Measurements from ENCODE around the gene NUDT14.

The NUDT14 gene

GRCh38 chr14:105138551-105139111 is 42.5 kb downstream of the NUDT14 start:
- H3K4me3 ChIP-seq (ENCODE audit: low read length) = no peak overlapping the region
- no peak for DNase-seq (ENCODE audit: low read depth)
- TF ChIP-seq CTCF (conservative IDR thresholded peaks at IDR 0.05; ENCODE audit: low read length) = no peak

DNA sequence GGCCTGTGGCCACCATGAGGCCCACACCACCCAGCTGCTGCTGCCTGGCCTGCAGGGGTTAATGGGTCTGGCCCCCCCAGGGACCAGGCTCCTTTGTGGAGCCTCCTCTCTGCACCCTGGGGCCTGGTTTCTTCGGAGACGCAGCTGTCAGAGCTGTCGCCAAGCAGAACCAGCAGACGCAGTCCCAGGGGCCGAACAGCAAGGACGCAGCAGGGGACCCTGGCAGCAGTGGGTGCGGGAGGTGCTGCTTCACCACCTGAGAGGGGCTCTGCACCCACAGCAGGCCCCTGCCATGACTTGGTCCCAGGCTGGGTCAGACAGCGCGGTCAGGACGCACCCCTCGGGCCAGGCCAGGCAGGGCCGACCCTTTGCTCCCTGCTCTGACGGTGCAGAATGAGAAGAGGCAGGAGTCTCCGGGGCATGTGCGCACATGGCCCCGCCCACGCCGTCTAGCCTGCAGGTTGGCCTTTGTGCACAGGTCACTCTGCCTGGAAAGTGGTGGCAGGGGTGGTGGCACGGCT is 43.0 kb downstream of the NUDT14 start:
- DNase-seq (ENCODE audit: low read depth) = no peak
- no peak for TF ChIP-seq CTCF (conservative IDR thresholded peaks at IDR 0.05; ENCODE audit: low read length)
- no peak overlapping the region for H3K4me3 ChIP-seq (ENCODE audit: low read length)

DNA sequence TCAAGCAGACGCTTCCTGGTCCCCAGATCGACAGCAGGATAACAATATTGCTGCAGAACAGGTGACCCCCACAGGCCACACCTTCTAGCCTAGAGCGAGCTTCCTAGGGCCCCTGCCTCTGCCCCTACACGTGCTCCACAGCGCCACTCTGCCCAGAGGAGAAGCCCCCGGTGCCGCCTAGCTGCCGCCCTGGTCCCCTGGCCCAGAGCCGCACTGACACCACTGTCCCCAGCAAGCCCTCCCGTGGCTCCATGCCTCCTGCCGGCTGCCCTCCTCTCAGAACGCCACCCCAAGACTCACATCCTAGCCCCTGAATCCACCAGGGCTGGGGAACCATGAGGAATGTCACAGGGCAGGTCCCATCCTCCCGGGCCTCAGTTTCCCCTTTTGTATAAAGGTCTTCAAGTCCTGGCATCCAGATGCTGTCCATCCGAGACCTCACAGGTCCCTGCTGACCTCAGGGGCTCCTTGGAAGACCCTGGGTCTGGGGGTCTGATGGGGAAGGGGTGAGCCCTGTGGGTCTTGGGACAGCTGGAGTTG is 43.6 kb downstream of the NUDT14 start:
- no peak for DNase-seq (ENCODE audit: low read depth)
- TF ChIP-seq CTCF (conservative IDR thresholded peaks at IDR 0.05; ENCODE audit: low read length) = no peak
- no peak overlapping the region for H3K4me3 ChIP-seq (ENCODE audit: low read length)

DNA sequence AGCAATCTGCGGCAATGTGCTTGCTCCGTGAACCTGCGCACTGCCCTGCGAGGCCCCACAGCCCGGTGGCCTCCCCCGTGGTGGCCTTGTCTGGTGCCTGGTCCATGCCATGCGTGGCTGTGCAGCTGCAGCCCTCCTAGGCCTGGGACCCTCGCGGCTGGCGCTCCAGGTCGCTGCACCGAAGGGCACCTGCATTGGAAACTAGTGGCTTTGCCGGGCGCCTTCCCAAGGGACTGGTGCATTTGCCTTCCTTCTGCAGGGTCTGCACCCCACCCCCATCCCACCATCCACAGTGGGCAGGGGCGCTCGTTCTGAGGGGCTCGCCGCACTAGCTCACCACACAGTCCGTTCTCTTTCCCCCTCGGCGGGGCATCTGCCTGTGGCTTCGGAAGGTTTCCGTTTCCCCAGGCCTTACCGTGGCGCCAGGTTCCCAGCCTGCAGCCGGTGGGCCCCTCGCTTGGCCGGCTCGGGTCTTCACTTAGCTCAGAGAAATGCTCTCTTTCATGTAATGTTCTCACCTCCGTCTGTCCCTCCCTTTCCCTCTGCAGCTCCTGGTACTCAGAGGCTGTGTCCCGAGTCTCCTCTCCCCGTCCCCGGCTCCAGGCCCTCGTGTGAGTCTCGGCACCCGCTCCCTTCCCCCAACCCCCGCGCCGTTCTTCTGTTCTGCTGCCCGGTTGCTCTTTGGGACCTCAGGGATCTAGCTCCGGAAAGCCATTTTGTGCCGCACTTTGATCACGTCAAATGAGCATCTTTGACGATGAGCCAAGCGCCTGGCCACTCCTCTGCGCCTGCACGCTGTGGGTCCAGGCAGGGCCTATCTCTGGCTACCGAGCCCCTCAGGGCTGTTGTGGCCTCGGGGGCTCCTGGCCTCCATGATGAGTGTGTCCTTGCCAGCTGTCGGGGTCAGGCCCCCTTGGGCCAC is 44.5 kb downstream of the NUDT14 start:
- TF ChIP-seq CTCF (conservative IDR thresholded peaks at IDR 0.05; ENCODE audit: low read length) = no peak
- no peak overlapping the region for H3K4me3 ChIP-seq (ENCODE audit: low read length)
- DNase-seq (ENCODE audit: low read depth) = no peak

GRCh38 chr14:105135700-105136395 is 45.3 kb downstream of the NUDT14 start:
- no peak for DNase-seq (ENCODE audit: low read depth)
- TF ChIP-seq CTCF (conservative IDR thresholded peaks at IDR 0.05; ENCODE audit: low read length) = no peak
- H3K4me3 ChIP-seq (ENCODE audit: low read length) = no peak overlapping the region

DNA sequence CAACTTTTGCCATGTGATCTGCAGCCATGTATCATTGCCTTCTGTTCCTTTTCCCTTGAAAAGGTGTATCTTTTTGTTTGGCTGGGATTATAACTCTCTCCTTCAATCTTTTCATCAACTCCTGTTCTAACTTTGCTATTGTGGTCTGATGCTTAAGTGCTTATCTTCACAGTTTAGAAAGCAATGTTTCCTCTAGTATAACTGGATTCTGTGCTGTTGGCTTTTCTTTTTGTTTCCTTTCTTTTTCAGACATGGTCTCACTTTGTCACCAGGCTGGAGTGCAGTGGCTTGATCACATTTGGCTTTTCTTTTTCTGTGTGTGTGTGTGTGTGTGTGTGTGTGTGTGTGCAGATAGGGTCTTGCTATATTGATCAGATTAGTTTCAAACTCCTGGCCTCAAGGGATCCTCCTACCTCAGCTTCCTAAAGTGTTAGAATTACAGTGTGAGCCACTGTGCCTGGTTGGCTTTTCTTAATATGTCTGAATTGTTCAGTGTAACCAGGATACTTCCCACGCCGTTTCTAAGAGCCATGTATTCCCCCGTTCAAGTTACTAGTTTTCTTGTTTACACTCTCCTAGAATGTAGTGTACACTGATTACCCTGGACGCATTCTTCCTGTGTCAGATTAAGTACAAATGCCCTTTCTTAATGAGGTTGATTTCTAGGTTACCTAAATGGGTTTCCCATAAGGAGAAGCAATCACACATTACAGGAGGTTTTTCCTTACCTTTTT is 48.0 kb downstream of the NUDT14 start:
- TF ChIP-seq CTCF (conservative IDR thresholded peaks at IDR 0.05; ENCODE audit: low read length) = no peak
- no peak for DNase-seq (ENCODE audit: low read depth)
- no peak overlapping the region for H3K4me3 ChIP-seq (ENCODE audit: low read length)
